K562 (cell line): ENCODE measurements around the gene FBRS. TPM values are rescaled to one million over a fixed set of nuclear protein-coding genes. Genes with fewer than 3 reads are reported as not detected.
A peak's percentile ranks its signal among the peaks of the same experiment; 100 is the strongest.

Experiments
- ATF1 ChIP-seq, 2 experiments: fragments of 450-650 bp in 1 of 2; IDR thresholded peaks; 2 replicates each; pipeline ENCODE4 v1.6.1; 2016; ENCODE audit warnings: missing compliant biosample characterization in 1 of 2, missing genetic modification characterization in 1 of 2
- ATF6 ChIP-seq: sonication (generic); formaldehyde crosslinking; IDR thresholded peaks from 2 replicates; pipeline ENCODE4 v1.4.0; 2020; ENCODE audit warnings: mild to moderate bottlenecking, missing genetic modification reagents
- CXXC5 ChIP-seq: fragments of 250-450 bp; sonication (Bioruptor Pico); IDR thresholded peaks from 2 replicates; pipeline ENCODE4 v1.8.0; 2022; ENCODE audit warnings: inconsistent platforms, mild to moderate bottlenecking, moderate library complexity
- EHMT2 ChIP-seq: fragments of 450-650 bp; IDR thresholded peaks from 2 replicates; pipeline ENCODE4 v1.6.1; 2018; ENCODE audit warnings: antibody characterized with exemption
- HDAC2 ChIP-seq: fragments of 450-650 bp; IDR thresholded peaks from 2 replicates; pipeline ENCODE4 v1.6.1; 2016; ENCODE audit warnings: mild to moderate bottlenecking
- HNRNPH1 ChIP-seq: fragments of 200-400 bp; formaldehyde crosslinking; optimal IDR thresholded peaks from 2 replicates; pipeline ENCODE3; 2017; ENCODE audit warnings: low read depth, mild to moderate bottlenecking, low read length, moderate library complexity
- MTA1 ChIP-seq: fragments of 450-650 bp; IDR thresholded peaks from 2 replicates; pipeline ENCODE4 v1.6.1; 2017; ENCODE audit warnings: borderline replicate concordance
- NONO ChIP-seq, 2 experiments: fragments of 200-400 bp in 1 of 2; fragments of 450-650 bp in 1 of 2; formaldehyde crosslinking in 1 of 2; IDR thresholded peaks; 2 replicates each; pipeline ENCODE4 v1.6.1; 2017; ENCODE audit warnings: low read depth in 2 of 2, mild to moderate bottlenecking in 2 of 2, moderate library complexity in 2 of 2, low read length in 1 of 2
- PHB ChIP-seq: fragments of 250-450 bp; sonication (Bioruptor Pico); IDR thresholded peaks from 2 replicates; pipeline ENCODE4 v1.5.0; 2021
- RB1 ChIP-seq: fragments of 450-650 bp; IDR thresholded peaks from 2 replicates; pipeline ENCODE4 v1.6.1; 2017; ENCODE audit warnings: low read depth, mild to moderate bottlenecking
- RBM22 ChIP-seq: fragments of 200-400 bp; formaldehyde crosslinking; IDR thresholded peaks from 2 replicates; pipeline ENCODE4 v1.6.1; 2018; ENCODE audit warnings: low read length, low read depth; ENCODE audit not compliant: poor library complexity, severe bottlenecking
- SMAD2 ChIP-seq: fragments of 150-350 bp; IDR thresholded peaks from 2 replicates; pipeline ENCODE4 v1.6.1; 2014; ENCODE audit warnings: low read depth, mild to moderate bottlenecking, low read length
- TEAD4 ChIP-seq, 2 experiments: sonication (generic) in 1 of 2; formaldehyde crosslinking in 1 of 2; IDR thresholded peaks; 2 replicates each; pipeline versions ENCODE4 v1.6.1 to v1.8.0; 2012 to 2022; ENCODE audit warnings: borderline replicate concordance in 1 of 2, inconsistent platforms in 1 of 2, low read length in 1 of 2, mild to moderate bottlenecking in 1 of 2, missing genetic modification reagents in 1 of 2
- ZNF224 ChIP-seq: sonication (generic); formaldehyde crosslinking; IDR thresholded peaks from 2 replicates; pipeline ENCODE4 v1.8.0; 2022; ENCODE audit warnings: mild to moderate bottlenecking, missing genetic modification reagents
- ZNF354B ChIP-seq: fragments of 250-450 bp; sonication (Bioruptor Pico); IDR thresholded peaks from 2 replicates; pipeline ENCODE4 v1.4.0; 2020
- polyA plus RNA-seq, 8 experiments: library from polyadenylated mRNA; depleted of rRNA in 4 of 8; stranded (reverse) in 5 of 8; unstranded in 3 of 8; fragments of >200 nt; fragmentation: Nextera tagmentation in 2 of 8; fragmentation: Illumina TruSeq in 1 of 8; extraction: Ambion mirVana in 2 of 8; extraction: Trizol in 1 of 8; gene quantifications; 2 replicates each; pipeline versions ENCODE4 v1.2.1 to v1.2.3, GENCODE V29; 2011 to 2014; ENCODE audit warnings: inconsistent platforms in 1 of 8, missing spikeins in 1 of 8
- total RNA-seq, 7 experiments: library from RNA; depleted of rRNA in 6 of 7; stranded (reverse); fragments of >200 nt in 6 of 7; fragmentation: Illumina TruSeq in 2 of 7; extraction: Trizol in 2 of 7; gene quantifications; 2 replicates each; pipeline versions ENCODE4 v1.2.1 to v1.2.3, GENCODE V29; 2011 to 2021; ENCODE audit warnings: low replicate concordance in 1 of 7
- TF ChIP-seq, protein P1 (sequence below), 2 experiments: fragments of 450-650 bp; IDR thresholded peaks; 2 replicates each; pipeline ENCODE4 v1.6.1; 2016; ENCODE audit warnings: mild to moderate bottlenecking in 2 of 2, borderline replicate concordance in 1 of 2, low read depth in 1 of 2, moderate library complexity in 1 of 2

FBRS gene
- total and polyA plus RNA-seq, 9 of the 15 experiments (the other 6 are each of a cell fraction or from before 2014, with no cell fraction given): 0.32 to 59.5 (median 13.1) TPM

DNA sequence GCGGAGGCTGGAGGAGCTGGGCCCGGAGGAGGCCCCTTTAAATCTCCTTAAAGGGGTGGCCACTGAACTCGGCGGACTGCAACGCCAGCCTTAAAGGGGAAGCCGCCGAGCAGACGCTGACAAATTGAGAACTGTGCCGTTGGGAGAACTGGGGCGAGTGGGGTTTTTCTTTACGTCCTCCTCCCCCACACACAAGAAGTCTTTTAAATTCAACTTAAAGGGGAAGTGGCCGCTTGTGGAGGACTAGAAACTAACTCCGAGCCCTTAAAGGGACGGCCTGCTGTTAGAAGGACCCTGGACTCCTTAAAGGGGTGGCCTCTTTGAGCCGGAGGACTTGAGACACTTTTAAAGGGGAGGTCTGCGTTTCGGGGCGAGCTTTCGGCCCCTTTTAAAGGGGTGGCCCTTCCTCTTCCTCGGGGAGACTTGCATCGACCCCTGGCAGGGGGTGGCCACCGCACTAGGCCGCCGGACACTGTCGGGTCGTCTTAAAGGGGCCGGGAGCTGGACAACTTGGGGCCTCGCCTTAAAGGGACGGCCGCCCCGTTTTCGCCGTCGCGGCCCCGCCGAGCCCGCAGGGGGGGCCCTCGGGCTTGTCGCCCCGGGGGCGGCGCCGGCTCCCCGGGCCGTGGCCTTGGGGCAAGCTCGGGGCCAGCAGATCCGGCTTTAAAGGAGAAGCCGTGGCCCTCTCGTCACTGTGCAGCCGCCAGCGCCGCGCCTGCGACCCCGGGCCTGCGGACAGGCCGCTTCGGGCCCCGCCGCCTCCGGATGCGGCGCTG lies 688 bp downstream of the FBRS start (continued):
- no peak for TF ChIP-seq ZNF224
- no peak for TF ChIP-seq ATF1 (CRISPR knock-in tag; IDR thresholded peaks at IDR 0.05)
- no peak for TF ChIP-seq ATF1 (tag; IDR thresholded peaks at IDR 0.05)
- no peak for TF ChIP-seq HDAC2
- peak; percentile 35; the same call in 1 of the 2 replicates for TF ChIP-seq TEAD4 (IDR thresholded peaks at IDR 0.05; ENCODE audit: low read length)
- TF ChIP-seq TEAD4 (CRISPR knock-in tag; IDR thresholded peaks at IDR 0.05; ENCODE audit: borderline replicate concordance): no peak
- no peak for TF ChIP-seq ZNF354B
- TF ChIP-seq, protein P1, sequence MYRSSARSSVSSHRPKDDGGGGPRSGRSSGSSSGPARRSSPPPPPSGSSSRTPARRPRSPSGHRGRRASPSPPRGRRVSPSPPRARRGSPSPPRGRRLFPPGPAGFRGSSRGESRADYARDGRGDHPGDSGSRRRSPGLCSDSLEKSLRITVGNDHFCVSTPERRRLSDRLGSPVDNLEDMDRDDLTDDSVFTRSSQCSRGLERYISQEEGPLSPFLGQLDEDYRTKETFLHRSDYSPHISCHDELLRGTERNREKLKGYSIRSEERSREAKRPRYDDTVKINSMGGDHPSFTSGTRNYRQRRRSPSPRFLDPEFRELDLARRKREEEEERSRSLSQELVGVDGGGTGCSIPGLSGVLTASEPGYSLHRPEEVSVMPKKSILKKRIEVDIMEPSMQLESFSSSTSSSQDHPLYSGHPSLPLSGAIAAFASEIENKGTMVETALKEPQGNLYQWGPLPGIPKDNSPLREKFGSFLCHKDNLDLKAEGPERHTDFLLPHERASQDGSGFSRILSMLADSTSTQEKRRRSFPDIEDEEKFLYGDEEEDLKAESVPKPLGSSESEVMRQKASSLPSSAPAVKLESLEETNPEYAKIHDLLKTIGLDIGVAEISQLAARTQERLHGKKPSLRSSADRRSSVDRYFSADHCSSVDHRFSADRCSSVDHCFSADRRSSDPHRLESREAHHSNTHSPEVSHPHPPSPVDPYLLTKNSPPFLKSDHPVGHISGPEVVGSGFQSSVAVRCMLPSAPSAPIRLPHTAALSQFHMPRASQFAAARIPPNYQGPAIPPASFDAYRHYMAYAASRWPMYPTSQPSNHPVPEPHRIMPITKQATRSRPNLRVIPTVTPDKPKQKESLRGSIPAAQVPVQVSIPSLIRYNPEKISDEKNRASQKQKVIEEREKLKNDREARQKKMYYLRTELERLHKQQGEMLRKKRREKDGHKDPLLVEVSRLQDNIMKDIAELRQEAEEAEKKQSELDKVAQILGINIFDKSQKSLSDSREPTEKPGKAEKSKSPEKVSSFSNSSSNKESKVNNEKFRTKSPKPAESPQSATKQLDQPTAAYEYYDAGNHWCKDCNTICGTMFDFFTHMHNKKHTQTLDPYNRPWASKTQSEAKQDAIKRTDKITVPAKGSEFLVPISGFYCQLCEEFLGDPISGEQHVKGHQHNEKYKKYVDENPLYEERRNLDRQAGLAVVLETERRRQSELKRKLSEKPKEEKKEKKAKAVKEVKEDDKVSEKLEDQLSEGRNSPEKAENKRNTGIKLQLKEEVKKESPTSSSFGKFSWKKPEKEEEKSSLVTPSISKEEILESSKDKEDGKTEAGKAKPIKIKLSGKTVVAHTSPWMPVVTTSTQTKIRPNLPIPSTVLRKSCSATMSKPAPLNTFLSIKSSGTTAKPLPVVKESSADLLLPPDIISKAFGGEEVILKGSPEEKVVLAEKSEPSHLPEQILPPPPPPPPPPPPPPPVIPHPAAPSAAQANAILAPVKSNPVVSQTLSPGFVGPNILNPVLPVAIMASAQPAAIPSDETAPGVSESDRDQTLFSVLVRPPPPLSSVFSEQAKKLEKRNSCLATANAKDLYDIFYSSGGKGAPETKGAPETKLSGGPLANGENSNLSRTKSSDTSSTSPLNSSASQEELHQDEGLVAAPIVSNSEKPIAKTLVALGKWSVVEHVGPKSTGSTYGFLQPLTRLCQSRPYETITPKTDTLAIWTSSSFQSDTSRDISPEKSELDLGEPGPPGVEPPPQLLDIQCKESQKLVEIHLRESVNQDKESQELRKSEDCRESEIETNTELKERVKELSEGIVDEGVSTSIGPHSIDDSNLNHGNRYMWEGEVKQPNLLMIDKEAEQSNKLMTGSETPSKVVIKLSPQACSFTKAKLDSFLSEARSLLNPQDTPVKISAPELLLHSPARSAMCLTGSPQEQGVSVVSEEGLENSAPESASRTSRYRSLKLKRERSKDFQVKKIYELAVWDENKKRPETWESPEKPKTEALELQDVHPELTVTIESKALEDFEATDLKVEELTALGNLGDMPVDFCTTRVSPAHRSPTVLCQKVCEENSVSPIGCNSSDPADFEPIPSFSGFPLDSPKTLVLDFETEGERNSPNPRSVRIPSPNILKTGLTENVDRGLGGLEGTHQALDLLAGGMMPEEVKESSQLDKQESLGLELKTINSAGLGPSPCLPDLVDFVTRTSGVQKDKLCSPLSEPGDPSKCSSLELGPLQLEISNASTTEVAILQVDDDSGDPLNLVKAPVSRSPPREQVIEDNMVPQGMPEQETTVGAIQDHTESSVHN (IDR thresholded peaks at IDR 0.05; ENCODE audit: borderline replicate concordance in 1 of 2, low read depth in 1 of 2): no peak
- TF ChIP-seq NONO (IDR thresholded peaks at IDR 0.05; ENCODE audit: low read depth in 2 of 2, low read length in 1 of 2): peak in 1 of 2 experiments; percentile 34; a peak in 1 of 4 replicates
- no peak for TF ChIP-seq RBM22
- no peak for TF ChIP-seq SMAD2
- TF ChIP-seq PHB: no peak
- no peak for TF ChIP-seq ATF6
- TF ChIP-seq MTA1: no peak
- no peak for TF ChIP-seq HNRNPH1
- no peak; the same call in 1 of the 2 replicates for TF ChIP-seq RB1
- no peak for TF ChIP-seq EHMT2
- TF ChIP-seq CXXC5: peak; percentile 74
